PC-3 (cell line): Measurements from ENCODE around the gene FRMD7. TPM values are rescaled to one million over a fixed set of nuclear protein-coding genes. Genes with fewer than 3 reads are reported as not detected.

Experiments
- ATAC-seq: fragments of 200-7000 bp; cut with Tn5 transposase; 2 replicates; pipeline ENCODE4 v1.9.1; 2020; ENCODE audit warnings: mild to moderate bottlenecking, moderate library complexity
- BruUV-seq: library from RNA; stranded (reverse); fragments of 400-500 nt; replicated peaks from 2 replicates; lab custom pipeline; 2021; lab: Mats Ljungman, UMichigan
- CTCF ChIA-PET: fragments of 300-600 bp; sonication (Branson Sonifier 250); formaldehyde crosslinking; loops from one replicate; lab custom pipeline; 2022; ENCODE audit warnings: antibody characterized with exemption; lab: Charles Lee
- POLR2A ChIA-PET: fragments of 300-600 bp; sonication (Branson Sonifier 250); formaldehyde crosslinking; loops from one replicate; lab custom pipeline; 2022; ENCODE audit warnings: antibody characterized with exemption; ENCODE audit not compliant: unreplicated experiment; lab: Charles Lee
- DNase-seq: peaks from one replicate; pipeline ENCODE4 v3.0.0-alpha.2; 2015
- H2AFZ ChIP-seq: fragments of 300-600 bp; sonication (generic); 2 replicates; pipeline ENCODE4 v1.6.0; 2016; ENCODE audit warnings: antibody characterized with exemption, low read length
- H3F3A ChIP-seq: fragments of 300-600 bp; sonication (generic); one replicate; pipeline ENCODE4 v1.6.0; 2017; ENCODE audit warnings: antibody characterized with exemption, low read length, control low read depth, mild to moderate bottlenecking; ENCODE audit not compliant: unreplicated experiment
- H3K27ac ChIP-seq: fragments of 300-600 bp; sonication (generic); 2 replicates; pipeline ENCODE4 v1.5.1; 2016; ENCODE audit warnings: mild to moderate bottlenecking, low read length
- H3K27me3 ChIP-seq: fragments of 300-600 bp; sonication (generic); 2 replicates; pipeline ENCODE4 v1.6.1; 2016; ENCODE audit warnings: low read length, mixed read lengths
- H3K36me3 ChIP-seq: fragments of 300-600 bp; sonication (generic); 2 replicates; pipeline ENCODE4 v1.6.1; 2016; ENCODE audit warnings: low read depth, mixed run types, low read length, mixed read lengths
- H3K4me1 ChIP-seq: fragments of 300-600 bp; sonication (generic); 2 replicates; pipeline ENCODE4 v1.5.1; 2016; ENCODE audit warnings: low read length; ENCODE audit not compliant: insufficient read depth
- H3K4me2 ChIP-seq: fragments of 300-600 bp; sonication (generic); 2 replicates; pipeline ENCODE4 v1.6.0; 2016; ENCODE audit warnings: low read length
- H3K4me3 ChIP-seq: fragments of 300-600 bp; sonication (generic); 2 replicates; pipeline ENCODE4 v1.5.1; 2016; ENCODE audit warnings: mild to moderate bottlenecking, low read length, mixed read lengths
- H3K79me2 ChIP-seq: fragments of 300-600 bp; sonication (generic); 2 replicates; pipeline ENCODE4 v1.6.1; 2017; ENCODE audit warnings: low read length, mixed read lengths
- H3K9ac ChIP-seq: fragments of 300-600 bp; sonication (generic); 2 replicates; pipeline ENCODE4 v1.6.0; 2016; ENCODE audit warnings: mild to moderate bottlenecking, low read length
- H3K9me2 ChIP-seq: fragments of 300-600 bp; sonication (generic); replicated peaks from 2 replicates; pipeline ENCODE4 v1.6.1; 2016; ENCODE audit warnings: mixed run types, low read length, mixed read lengths
- H3K9me3 ChIP-seq: fragments of 300-600 bp; sonication (generic); 2 replicates; pipeline ENCODE4 v1.6.1; 2016; ENCODE audit warnings: low read length, mixed read lengths
- H4K20me1 ChIP-seq: fragments of 300-600 bp; sonication (generic); 2 replicates; pipeline ENCODE4 v1.6.1; 2016; ENCODE audit warnings: low read length, mixed read lengths
- CTCF ChIP-seq: fragments of 300-600 bp; sonication (generic); conservative IDR thresholded peaks from 2 replicates; pipeline ENCODE4 v1.5.1; 2017; ENCODE audit warnings: antibody characterized with exemption, low read depth, mild to moderate bottlenecking, low read length
- EZH2 ChIP-seq: fragments of 300-600 bp; sonication (generic); IDR thresholded peaks from one replicate; pipeline ENCODE4 v1.6.1; 2017; ENCODE audit warnings: antibody characterized with exemption, mild to moderate bottlenecking, low read length; ENCODE audit not compliant: unreplicated experiment
- EZH2phosphoT487 ChIP-seq: fragments of 300-600 bp; sonication (generic); IDR thresholded peaks from 2 replicates; pipeline ENCODE4 v1.6.1; 2018; ENCODE audit warnings: mild to moderate bottlenecking, antibody characterized with exemption, low read length, borderline replicate concordance
- intact Hi-C: fragments of 100-400 bp; cut with micrococcal nuclease; formaldehyde crosslinking; loops from 2 replicates; pipeline ENCODE4 v1.9.0; 2023
- total RNA-seq: library from RNA; depleted of rRNA; stranded (reverse); fragments of >200 nt; gene quantifications from 2 replicates; pipeline ENCODE4 v1.2.3, GENCODE V29; 2014

Gene FRMD7
- total RNA-seq, 1 experiment from 2014 or later: 0.04 TPM

- H3K36me3 ChIP-seq: no peaks in the 10 kb centered on the region
- DNase-seq (no peak), ATAC-seq (no peak)
- intact Hi-C loops: no loop called here
- CTCF ChIA-PET: no interaction called here
- no TSS peak for BruUV-seq
- no peaks in the 10 kb centered on the region for H3K9me2 ChIP-seq
- no peaks in the 10 kb centered on the region for H3K79me2 ChIP-seq
- H3K4me2 ChIP-seq: no peak overlapping the region
- H3K4me3 ChIP-seq: no peak overlapping the region
- H3F3A ChIP-seq: no peaks in the 10 kb centered on the region
- POLR2A ChIA-PET: no interaction called here
- H2AFZ ChIP-seq: no peak overlapping the region
- no peak overlapping the region for H3K9ac ChIP-seq
- no peak for TF ChIP-seq EZH2phosphoT487
- TF ChIP-seq CTCF: no peak
- no peak for TF ChIP-seq EZH2
- H3K27me3 ChIP-seq: no peaks in the 10 kb centered on the region
- peaks cover 21% of the 10 kb centered on the region for H3K4me1 ChIP-seq
- H4K20me1 ChIP-seq: no peaks in the 10 kb centered on the region
- H3K9me3 ChIP-seq: no peaks in the 10 kb centered on the region
- H3K27ac ChIP-seq: no peak overlapping the region
Measured at GRCh38 chrX:132090403-132091159, 37.2 kb downstream of the FRMD7 start.

GRCh38 chrX:132088864-132089263, 39.0 kb downstream of the FRMD7 start:
- CTCF ChIA-PET: no interaction called here
- Histone ChIP-seq H3K9me2 (no peaks in the 10 kb centered on the region), H3K4me3 (no peak overlapping the region), H3K27me3 (no peaks in the 10 kb centered on the region), H3K79me2 (no peaks in the 10 kb centered on the region), H3K4me1 (peaks cover 22% of the 10 kb centered on the region), H4K20me1 (no peaks in the 10 kb centered on the region), H3K4me2 (no peak overlapping the region), H3F3A (no peaks in the 10 kb centered on the region), H3K27ac (no peak overlapping the region), H3K9me3 (no peaks in the 10 kb centered on the region), H3K36me3 (no peaks in the 10 kb centered on the region), H3K9ac (no peak overlapping the region), H2AFZ (no peak overlapping the region)
- DNase-seq (no peak), ATAC-seq (no peak)
- intact Hi-C loops: loop anchor here (10.0 kb wide), 1 partner anchor 526 kb away; no protein-coding TSS in a partner anchor
- POLR2A ChIA-PET: no interaction called here
- TF ChIP-seq CTCF: no peak
- TF ChIP-seq EZH2: no peak
- TF ChIP-seq EZH2phosphoT487: no peak
- no TSS peak for BruUV-seq

- no peak for TF ChIP-seq EZH2phosphoT487
- no peak for TF ChIP-seq CTCF
- TF ChIP-seq EZH2: no peak
- no peak overlapping the region for H3K27ac ChIP-seq
Measured at GRCh38 chrX:132086672-132087071, 41.1 kb downstream of the FRMD7 start.

More at GRCh38 chrX:132086672-132087071, 41.1 kb downstream of the FRMD7 start:
- DNase-seq (peak; percentile 65), ATAC-seq (peak; percentile 77)
- Histone ChIP-seq H3K9me3 (no peaks in the 10 kb centered on the region), H3K4me3 (no peak overlapping the region), H3K9me2 (no peaks in the 10 kb centered on the region), H3K27me3 (no peaks in the 10 kb centered on the region), H4K20me1 (no peaks in the 10 kb centered on the region), H2AFZ (no peak overlapping the region), H3K4me2 (peak overlapping the region; percentile 32; the same call in 1 of the 2 replicates), H3K79me2 (no peaks in the 10 kb centered on the region), H3K36me3 (no peaks in the 10 kb centered on the region), H3K9ac (no peak overlapping the region), H3K4me1 (peaks cover 22% of the 10 kb centered on the region), H3F3A (no peaks in the 10 kb centered on the region)
- intact Hi-C loops: loop anchor here (10.0 kb wide), 1 partner anchor 528 kb away; no protein-coding TSS in a partner anchor
- BruUV-seq: no TSS peak
- CTCF ChIA-PET: interaction anchor here (1.0 kb wide), 1 partner anchor 9 kb away, joined by 7 read pairs; no protein-coding TSS in a partner anchor
- POLR2A ChIA-PET: no interaction called here
